Adrenal gland (tissue), 12 donors: Measurements from ENCODE around the gene MAP2. TPM values are rescaled to one million over a fixed set of nuclear protein-coding genes. Genes with fewer than 3 reads are reported as not detected.

Source experiments
- DNase-seq, 7 donors: peaks; one replicate each; pipeline ENCODE4 v3.0.0-alpha.2; 2019 to 2020
- H3K27ac ChIP-seq, 5 donors: fragments of 200-600 bp; sonication (generic) in 4 of 5; 1 replicate in 3 of 5; 2 replicates in 2 of 5; pipeline versions ENCODE4 v1.5.1 to v1.8.0; 2016 to 2020; ENCODE audit warnings: mild to moderate bottlenecking in 1 of 5
- H3K27me3 ChIP-seq: fragments of 200-600 bp; 2 replicates; pipeline ENCODE4 v1.8.0; 2021
- H3K36me3 ChIP-seq, 2 donors: fragments of 200-600 bp; replicated peaks in 1 of 2; 1 replicate in 1 of 2; 2 replicates in 1 of 2; pipeline versions ENCODE4 v1.5.1 to v1.8.0; 2018 to 2022
- H3K4me1 ChIP-seq, 2 donors: fragments of 200-600 bp; replicated peaks in 1 of 2; 1 replicate in 1 of 2; 2 replicates in 1 of 2; pipeline versions ENCODE4 v1.5.1 to v1.8.0; 2018 to 2021
- H3K4me3 ChIP-seq, 4 donors: fragments of 200-600 bp; sonication (generic) in 3 of 4; one replicate each; pipeline ENCODE4 v1.5.1; 2016 to 2018
- H3K9me3 ChIP-seq, 3 donors: fragments of 200-600 bp; sonication (generic) in 1 of 3; replicated peaks in 1 of 3; 1 replicate in 2 of 3; 2 replicates in 1 of 3; pipeline versions ENCODE4 v1.5.1 to v1.8.0; 2016 to 2021
- CTCF ChIP-seq, 6 experiments: fragments of 450-650 bp in 4 of 6; fragments of 200-600 bp in 2 of 6; sonication (generic) in 1 of 6; IDR thresholded peaks; 1 replicate in 5 of 6; 2 replicates in 1 of 6; pipeline versions ENCODE4 v1.5.1 to v1.8.0; 2016 to 2021; ENCODE audit warnings: antibody characterized with exemption in 6 of 6, mild to moderate bottlenecking in 2 of 6, moderate library complexity in 1 of 6
- POLR2A ChIP-seq, 2 donors: fragments of 450-650 bp; IDR thresholded peaks; one replicate each; pipeline ENCODE4 v1.6.1; 2017; ENCODE audit warnings: antibody characterized with exemption in 2 of 2, mild to moderate bottlenecking in 2 of 2, moderate library complexity in 1 of 2
- WGBS, 4 donors: extraction: QIAGEN DNeasy Blood & Tissue Kit in 2 of 4; methylation state at CpG; one replicate each; pipeline versions ENCODE4 v1.1.5 to v1.1.7; 2013 to 2017; 5-methylcytosine and 5-hydroxymethylcytosine counted together
- intact Hi-C, 2 donors: fragments of 100-400 bp; cut with DNase I; formaldehyde crosslinking; loops; one replicate each; pipeline versions ENCODE4 v1.14.1 to v1.15.0; 2022 to 2023
- polyA plus RNA-seq, 3 donors: library from polyadenylated mRNA; stranded (reverse); fragments of 200-250 nt in 2 of 3; fragments of 350-450 nt in 1 of 3; fragmentation: Illumina TruSeq in 1 of 3; extraction: RNeasy Lipid Tissue Mini Kit (QIAGEN cat#74804) in 1 of 3; gene quantifications; one replicate each; pipeline ENCODE4 v1.2.3, GENCODE V29; 2013 to 2014
- total RNA-seq, 9 donors: library from RNA; depleted of rRNA in 4 of 9; stranded (reverse); fragments of >200 nt in 4 of 9; fragments of 120-200 nt in 1 of 9; fragmentation: NEBNext Ultra II Directional in 1 of 9; extraction: Animal tissue kit (Norgen Biotek cat#: 25700) in 1 of 9; gene quantifications; one replicate each; pipeline versions ENCODE4 v1.1.0 to v1.2.4, GENCODE V29; 2013 to 2023
- donor health status: healthy with polysubstance abuse.
- donor health status: Bipolar disorder and iron deficiency.
- donor health status: DM: yes; HTN: yes; CAD: no.
- donor health status: DM: no; HTN: no; CAD: no.
- donor health status: DM: no; HTN: no; CAD: no.
- donor health status: DM: yes; HTN: yes; CAD: no.

The MAP2 gene
- total and polyA plus RNA-seq, 12 donors: 2.2 to 25.5 (median 6.0) TPM

- Histone ChIP-seq H3K27ac (no peak overlapping the region), H3K36me3 (no peaks in the 10 kb centered on the region), H3K9me3 (no peaks in the 10 kb centered on the region), H3K4me1 (no peaks in the 10 kb centered on the region), H3K27me3 (no peaks in the 10 kb centered on the region), H3K4me3 (no peak overlapping the region)
- TF ChIP-seq CTCF (IDR thresholded peaks at IDR 0.05) (no peak), POLR2A (IDR thresholded peaks at IDR 0.05) (no peak)
- WGBS, 4 donors: 58 to 80% (median 66%) methylated on average over 3 of the region's 3 CpGs
- no peak for DNase-seq
- intact Hi-C loops: no loop called here
These were observed 224.9 kb downstream of the MAP2 start for GRCh38 chr2:209648714-209649113.

GRCh38 chr2:209653134-209653533 lies 229.3 kb downstream of the MAP2 start:
- Histone ChIP-seq H3K4me3 (no peak overlapping the region), H3K36me3 (no peaks in the 10 kb centered on the region), H3K4me1 (no peaks in the 10 kb centered on the region), H3K27me3 (no peaks in the 10 kb centered on the region), H3K27ac (no peak overlapping the region), H3K9me3 (no peaks in the 10 kb centered on the region)
- TF ChIP-seq CTCF (IDR thresholded peaks at IDR 0.05) (no peak), POLR2A (IDR thresholded peaks at IDR 0.05) (no peak)
- no peak for DNase-seq
- intact Hi-C loops: no loop called here
- WGBS, 4 donors: 77 to 82% (median 77%) methylated on average over 6 of the region's 6 CpGs

- Histone ChIP-seq H3K4me1 (no peaks in the 10 kb centered on the region), H3K4me3 (no peak overlapping the region), H3K27me3 (no peaks in the 10 kb centered on the region), H3K9me3 (no peaks in the 10 kb centered on the region), H3K36me3 (no peaks in the 10 kb centered on the region), H3K27ac (no peak overlapping the region)
- WGBS, 4 donors: 69 to 75% (median 71%) methylated on average over 9 of the region's 9 CpGs
- intact Hi-C loops: no loop called here
- no peak for DNase-seq
- TF ChIP-seq CTCF (IDR thresholded peaks at IDR 0.05) (no peak), POLR2A (IDR thresholded peaks at IDR 0.05) (no peak)
These were observed 237.5 kb downstream of the MAP2 start for GRCh38 chr2:209661286-209661894.

GRCh38 chr2:209662021-209662420 lies 238.2 kb downstream of the MAP2 start:
- no peaks in the 10 kb centered on the region for H3K4me1 ChIP-seq
- no peaks in the 10 kb centered on the region for H3K36me3 ChIP-seq
- no peak for DNase-seq
- H3K9me3 ChIP-seq: no peaks in the 10 kb centered on the region
- intact Hi-C loops: no loop called here
- no peak overlapping the region for H3K27ac ChIP-seq
- WGBS, 4 donors: 84 to 90% (median 87%) methylated on average over 7 of the region's 7 CpGs
- H3K4me3 ChIP-seq: no peak overlapping the region
- no peak for TF ChIP-seq CTCF (IDR thresholded peaks at IDR 0.05)
- no peak for TF ChIP-seq POLR2A (IDR thresholded peaks at IDR 0.05)
- no peaks in the 10 kb centered on the region for H3K27me3 ChIP-seq
